Femur (tissue), 1 donor: Measurements from ENCODE around the gene ZNF469.

Experiments used
- DNase-seq: peaks from one replicate; pipeline ENCODE4 v3.0.0-alpha.2; 2017

ZNF469 gene

GRCh38 chr16:88382491-88383400 lies at the start of gene ZNF469:
Gene ZNF469 (plus strand): TSS chr16:88382959. CDS start chr16:88427471, 44,512 bp downstream.
- no peak for DNase-seq

GRCh38 chr16:88333848-88334777 lies 48.6 kb upstream of the ZNF469 start:
- no peak for DNase-seq

GRCh38 chr16:88334778-88335720 lies 47.7 kb upstream of the ZNF469 start:
- DNase-seq: no peak

- no peak for DNase-seq
These were observed 45.7 kb upstream of the ZNF469 start for GRCh38 chr16:88337021-88337420.

- DNase-seq: no peak
These were observed 45.2 kb upstream of the ZNF469 start for GRCh38 chr16:88337538-88337937.

- no peak for DNase-seq
These were observed 44.6 kb upstream of the ZNF469 start for GRCh38 chr16:88338111-88338510.

GRCh38 chr16:88338896-88339295 lies 43.9 kb upstream of the ZNF469 start:
- no peak for DNase-seq

GRCh38 chr16:88339930-88340754 lies 42.6 kb upstream of the ZNF469 start:
- DNase-seq: no peak

- no peak for DNase-seq
These were observed 42.0 kb upstream of the ZNF469 start for GRCh38 chr16:88340755-88341150.

- no peak for DNase-seq
These were observed 41.0 kb upstream of the ZNF469 start for GRCh38 chr16:88341551-88342290.

GRCh38 chr16:88342491-88342890 lies 40.3 kb upstream of the ZNF469 start:
- no peak for DNase-seq

GRCh38 chr16:88343271-88343791 lies 39.4 kb upstream of the ZNF469 start:
- DNase-seq: no peak

- no peak for DNase-seq
These were observed 38.2 kb upstream of the ZNF469 start for GRCh38 chr16:88344411-88345030.

- DNase-seq: no peak
These were observed 37.6 kb upstream of the ZNF469 start for GRCh38 chr16:88345031-88345720.

- DNase-seq: peak; percentile 74
These were observed 36.8 kb upstream of the ZNF469 start for GRCh38 chr16:88345721-88346560.

- no peak for DNase-seq
These were observed 35.9 kb upstream of the ZNF469 start for GRCh38 chr16:88346680-88347505.

- DNase-seq: no peak
These were observed 34.9 kb upstream of the ZNF469 start for GRCh38 chr16:88347656-88348376.
